SK-N-SH (cell line): ENCODE results near the gene WNT8A. TPM values are rescaled to one million over a fixed set of nuclear protein-coding genes. Genes with fewer than 3 reads are reported as not detected.

Source experiments
- CTCF ChIA-PET: fragments of 300-600, 350-600 bp; formaldehyde crosslinking; extraction: SDS; loops from one replicate; lab custom pipeline; 2021; lab: Yijun Ruan, JAX
- POLR2A ChIA-PET: fragments of 350-600 bp; sonication (Branson Sonifier 250); formaldehyde crosslinking; extraction: SDS; loops from one replicate; lab custom pipeline; 2020; ENCODE audit warnings: antibody characterized with exemption, inconsistent platforms; lab: Yijun Ruan, JAX
- DNase-seq: peaks from one replicate; pipeline ENCODE4 v3.0.0; 2012
- H2AFZ ChIP-seq: fragments of 200-600 bp; sonication (generic); 2 replicates; pipeline ENCODE4 v1.8.1; 2016; ENCODE audit warnings: antibody characterized with exemption, mild to moderate bottlenecking, low read depth
- H3F3A ChIP-seq: fragments of 200-600 bp; sonication (generic); replicated peaks from 2 replicates; pipeline ENCODE3; 2016; ENCODE audit warnings: antibody characterized with exemption, mild to moderate bottlenecking; ENCODE audit not compliant: insufficient read depth
- H3K27ac ChIP-seq, 2 experiments: fragments of 200-500 bp in 1 of 2; fragments of 200-600 bp in 1 of 2; sonication (Bioruptor generic) in 1 of 2; sonication (generic), shearing (Covaris generic) in 1 of 2; 2 replicates each; pipeline versions ENCODE4 v1.5.1 to v1.6.1; 2014 to 2016; ENCODE audit warnings: low read depth in 2 of 2, inconsistent platforms in 1 of 2, low read length in 1 of 2, mild to moderate bottlenecking in 1 of 2, mixed read lengths in 1 of 2
- H3K27me3 ChIP-seq: fragments of 200-600 bp; sonication (generic), shearing (Covaris generic); 2 replicates; pipeline ENCODE4 v1.6.1; 2016; ENCODE audit warnings: mixed run types; ENCODE audit not compliant: insufficient read depth
- H3K36me3 ChIP-seq, 2 experiments: fragments of 200-500 bp in 1 of 2; fragments of 200-600 bp in 1 of 2; sonication (Bioruptor generic) in 1 of 2; sonication (generic) in 1 of 2; replicated peaks in 1 of 2; 2 replicates each; pipeline versions ENCODE3 to v1.5.1; 2014 to 2016; ENCODE audit warnings: low read length in 1 of 2, mild to moderate bottlenecking in 1 of 2; ENCODE audit not compliant: insufficient read depth in 2 of 2, control insufficient read depth in 1 of 2
- H3K4me1 ChIP-seq, 2 experiments: fragments of 200-500 bp in 1 of 2; fragments of 200-600 bp in 1 of 2; sonication (Bioruptor generic) in 1 of 2; sonication (generic), shearing (Covaris generic) in 1 of 2; 2 replicates each; pipeline versions ENCODE4 v1.5.1 to v1.6.1; 2014 to 2016; ENCODE audit warnings: low read depth in 1 of 2, low read length in 1 of 2, mixed run types in 1 of 2; ENCODE audit not compliant: insufficient read depth in 2 of 2, control insufficient read depth in 1 of 2
- H3K4me2 ChIP-seq: fragments of 200-600 bp; sonication (generic), shearing (Covaris generic); 2 replicates; pipeline ENCODE4 v1.6.1; 2017; ENCODE audit warnings: mixed run types
- H3K4me3 ChIP-seq, 2 experiments: fragments of 200-500 bp in 1 of 2; fragments of 200-600 bp in 1 of 2; sonication (Bioruptor generic) in 1 of 2; sonication (generic), shearing (Covaris generic) in 1 of 2; 2 replicates each; pipeline versions ENCODE4 v1.5.1 to v1.8.1; 2014 to 2016; ENCODE audit warnings: low read depth in 2 of 2, inconsistent platforms in 1 of 2, low read length in 1 of 2, mild to moderate bottlenecking in 1 of 2, mixed read lengths in 1 of 2, moderate library complexity in 1 of 2
- H3K79me2 ChIP-seq: fragments of 200-600 bp; sonication (generic); 2 replicates; pipeline ENCODE4 v1.8.1; 2017; ENCODE audit warnings: mild to moderate bottlenecking; ENCODE audit not compliant: insufficient read depth
- H3K9ac ChIP-seq: fragments of 200-600 bp; sonication (generic); 2 replicates; pipeline ENCODE4 v1.6.1; 2017; ENCODE audit warnings: mixed run types
- H3K9me2 ChIP-seq: fragments of 200-600 bp; sonication (generic); 2 replicates; pipeline ENCODE4 v1.6.1; 2017; ENCODE audit warnings: mixed run types
- H3K9me3 ChIP-seq: fragments of 200-600 bp; sonication (generic); 2 replicates; pipeline ENCODE4 v1.6.1; 2017; ENCODE audit warnings: mixed run types, mild to moderate bottlenecking, moderate library complexity
- H4K20me1 ChIP-seq: fragments of 200-600 bp; sonication (generic); 2 replicates; pipeline ENCODE4 v1.6.1; 2017; ENCODE audit warnings: mild to moderate bottlenecking, mixed run types; ENCODE audit not compliant: insufficient read depth
- GABPA ChIP-seq: IDR thresholded peaks from 2 replicates; pipeline ENCODE4 v1.4.0; 2012; ENCODE audit warnings: low read depth, mild to moderate bottlenecking
- NFIC ChIP-seq: IDR thresholded peaks from 2 replicates; pipeline ENCODE4 v1.4.0; 2012; ENCODE audit warnings: borderline replicate concordance
- SMC3 ChIP-seq: IDR thresholded peaks from 2 replicates; pipeline ENCODE4 v1.6.1; 2012; ENCODE audit warnings: low read depth, low read length, improper control_type of control experiment
- YY1 ChIP-seq: IDR thresholded peaks from 2 replicates; pipeline ENCODE4 v1.4.0; 2012; ENCODE audit warnings: low read depth, mild to moderate bottlenecking
- WGBS: methylation state at CpG from one replicate; pipeline ENCODE4 v1.1.6; 2017; ENCODE audit warnings: low lambda C conversion rate; 5-methylcytosine and 5-hydroxymethylcytosine counted together
- polyA plus RNA-seq, 3 experiments: library from polyadenylated mRNA; depleted of rRNA; stranded (reverse); fragments of >200 nt; gene quantifications; 2 replicates each; pipeline ENCODE4 v1.2.3, GENCODE V29; 2012
- TF ChIP-seq, protein P1 (sequence below): IDR thresholded peaks from 2 replicates; pipeline ENCODE4 v1.4.0; 2012; ENCODE audit warnings: low read depth, borderline replicate concordance
- TF ChIP-seq, protein P2 (sequence below): fragments of 150-350 bp; IDR thresholded peaks from 2 replicates; pipeline ENCODE4 v1.6.1; 2017; ENCODE audit warnings: antibody characterized with exemption, low read length, low read depth, borderline replicate concordance

The WNT8A gene
- polyA plus RNA-seq, 1 of the 3 experiments (the other 2 are of a cell fraction), result not detected

GRCh38 chr5:138037271-138037670 lies 46.6 kb upstream of the WNT8A start:
- Histone ChIP-seq H3K4me1 (peaks cover 0 to 8% of the 10 kb centered on the region in 2 experiments; a peak in 1 of 4 replicates), H3K4me2 (no peak overlapping the region), H4K20me1 (peaks cover under 1% of the 10 kb centered on the region), H3K27me3 (no peaks in the 10 kb centered on the region), H3K4me3 (no peak overlapping the region), H3K9me3 (no peaks in the 10 kb centered on the region), H3K9ac (no peak overlapping the region), H3K27ac (no peak overlapping the region), H3K9me2 (no peaks in the 10 kb centered on the region), H3K36me3 (no peaks in the 10 kb centered on the region), H3F3A (peaks cover 12% of the 10 kb centered on the region), H3K79me2 (peaks cover 6% of the 10 kb centered on the region), H2AFZ (no peak overlapping the region)
- DNase-seq, result no peak
- CTCF ChIA-PET, result interaction anchor here (0.6 to 5.6 kb wide), 6 partner anchors 10 to 75 kb away, joined by 3 to 74 read pairs (median 16); no protein-coding TSS in a partner anchor
- TF ChIP-seq, protein P1, sequence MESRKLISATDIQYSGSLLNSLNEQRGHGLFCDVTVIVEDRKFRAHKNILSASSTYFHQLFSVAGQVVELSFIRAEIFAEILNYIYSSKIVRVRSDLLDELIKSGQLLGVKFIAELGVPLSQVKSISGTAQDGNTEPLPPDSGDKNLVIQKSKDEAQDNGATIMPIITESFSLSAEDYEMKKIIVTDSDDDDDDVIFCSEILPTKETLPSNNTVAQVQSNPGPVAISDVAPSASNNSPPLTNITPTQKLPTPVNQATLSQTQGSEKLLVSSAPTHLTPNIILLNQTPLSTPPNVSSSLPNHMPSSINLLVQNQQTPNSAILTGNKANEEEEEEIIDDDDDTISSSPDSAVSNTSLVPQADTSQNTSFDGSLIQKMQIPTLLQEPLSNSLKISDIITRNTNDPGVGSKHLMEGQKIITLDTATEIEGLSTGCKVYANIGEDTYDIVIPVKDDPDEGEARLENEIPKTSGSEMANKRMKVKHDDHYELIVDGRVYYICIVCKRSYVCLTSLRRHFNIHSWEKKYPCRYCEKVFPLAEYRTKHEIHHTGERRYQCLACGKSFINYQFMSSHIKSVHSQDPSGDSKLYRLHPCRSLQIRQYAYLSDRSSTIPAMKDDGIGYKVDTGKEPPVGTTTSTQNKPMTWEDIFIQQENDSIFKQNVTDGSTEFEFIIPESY, result no peak
- POLR2A ChIA-PET, result no interaction called here

- H3K4me2 ChIP-seq, result no peak overlapping the region
- H3F3A ChIP-seq, result peaks cover 6% of the 10 kb centered on the region
- H3K27ac ChIP-seq, result no peak overlapping the region
- H3K9ac ChIP-seq, result no peak overlapping the region
- no peaks in the 10 kb centered on the region for H3K79me2 ChIP-seq
- H3K36me3 ChIP-seq, result no peaks in the 10 kb centered on the region
- ChIA-PET CTCF (interaction anchor here (0.7 to 5.6 kb wide), 9 partner anchors 16 to 259 kb away, joined by 3 to 74 read pairs (median 8); no protein-coding TSS in a partner anchor), POLR2A (no interaction called here)
- no peaks in the 10 kb centered on the region for H3K9me2 ChIP-seq
- TF ChIP-seq YY1 (no peak), SMC3 (no peak), GABPA (no peak), NFIC (no peak)
- TF ChIP-seq, protein P1, result no peak
- TF ChIP-seq, protein P2, sequence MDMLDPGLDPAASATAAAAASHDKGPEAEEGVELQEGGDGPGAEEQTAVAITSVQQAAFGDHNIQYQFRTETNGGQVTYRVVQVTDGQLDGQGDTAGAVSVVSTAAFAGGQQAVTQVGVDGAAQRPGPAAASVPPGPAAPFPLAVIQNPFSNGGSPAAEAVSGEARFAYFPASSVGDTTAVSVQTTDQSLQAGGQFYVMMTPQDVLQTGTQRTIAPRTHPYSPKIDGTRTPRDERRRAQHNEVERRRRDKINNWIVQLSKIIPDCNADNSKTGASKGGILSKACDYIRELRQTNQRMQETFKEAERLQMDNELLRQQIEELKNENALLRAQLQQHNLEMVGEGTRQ, result no peak
- H2AFZ ChIP-seq, result no peak overlapping the region
- WGBS, result 86% methylated on average over 1 of the region's 1 CpG
- H3K9me3 ChIP-seq, result no peaks in the 10 kb centered on the region
- H3K4me1 ChIP-seq, result peaks cover 0 to 8% of the 10 kb centered on the region in 2 experiments; a peak in 1 of 4 replicates
- no peak for DNase-seq
- H4K20me1 ChIP-seq, result no peaks in the 10 kb centered on the region
- no peaks in the 10 kb centered on the region for H3K27me3 ChIP-seq
- no peak overlapping the region for H3K4me3 ChIP-seq
Measured at GRCh38 chr5:138037907-138038633, 45.8 kb upstream of the WNT8A start.
